ENCODE data around the gene SYNCRIP. TPM values are rescaled to one million over a fixed set of nuclear protein-coding genes. Genes with fewer than 3 reads are reported as not detected.

SYNCRIP gene
- 30.9 and 56.2 TPM in 2 replicates for total RNA-seq

GRCh38 chr6:85642774-85643536 lies at the start of gene SYNCRIP:
TSS of gene SYNCRIP (minus strand) at chr6:85642886. CDS start at chr6:85641439, 1,447 bp downstream.

GRCh38 chr6:85593438-85594196 lies 49.1 kb downstream of the SYNCRIP start, which contains the start of gene SNX14:
TSS of gene SNX14 (minus strand) at chr6:85593858. CDS start at chr6:85593718, 140 bp downstream.

Other genes starting within 250 kb of the SYNCRIP start
- gene NT5E, start 192.8 kb downstream of the SYNCRIP start, total RNA-seq: 49.2 and 186 TPM in 2 replicates
- gene SNX14, start 49.0 kb downstream of the SYNCRIP start, total RNA-seq: 60.0 and 60.8 TPM in 2 replicates

Measured in mesangial cell (primary cell).